HT-29 (cell line): ENCODE results near the gene SRPX. TPM values are rescaled to one million over a fixed set of nuclear protein-coding genes. Genes with fewer than 3 reads are reported as not detected.

Experiments
- total RNA-seq: library from RNA; depleted of rRNA; stranded (reverse); fragments of >200 nt; shearing (Covaris generic); gene quantifications from 2 replicates; pipeline ENCODE4 v1.2.3, GENCODE V29; 2014; rRNA removed

SRPX gene
- total RNA-seq, 1 experiment from 2014 or later: not detected

Other genes starting within 250 kb of the SRPX start
- gene SYTL5, start 214.3 kb downstream of the SRPX start, total RNA-seq: 1.7 and 1.8 TPM in 2 replicates
- 3.9 and 5.7 TPM in 2 replicates for gene RPGR, start 106.6 kb upstream of the SRPX start, total RNA-seq
- gene OTC, start 131.7 kb upstream of the SRPX start, total RNA-seq: not detected in 2 replicates